SK-N-MC (cell line): ENCODE measurements around the gene AOPEP.

Experiments used
- EZH2 ChIP-seq: fragments of 200-600 bp; sonication (generic); IDR thresholded peaks from one replicate; pipeline ENCODE4 v1.6.1; 2017; ENCODE audit warnings: antibody characterized with exemption
- FOXP2 ChIP-seq: optimal IDR thresholded peaks from 2 replicates; pipeline ENCODE3; 2011; ENCODE audit warnings: mild to moderate bottlenecking, moderate library complexity; ENCODE audit not compliant: insufficient read depth; ENCODE audit errors: extremely low read length, control extremely low read depth
- POLR2AphosphoS5 ChIP-seq: IDR thresholded peaks from 2 replicates; pipeline ENCODE4 v1.6.1; 2012; ENCODE audit warnings: mild to moderate bottlenecking, low read depth, low read length, borderline replicate concordance

- TF ChIP-seq FOXP2 (no peak), POLR2AphosphoS5 (no peak), EZH2 (no peak)
These were observed 155.0 kb downstream of the AOPEP start for GRCh38 chr9:94881454-94881853.
